AG09319 (cell line): Measurements from ENCODE around the gene KLF3.
A peak's percentile ranks its signal among the peaks of the same experiment; 100 is the strongest.

Experiments
- DNase-seq: peaks from one replicate; pipeline ENCODE4 v3.0.0-alpha.2; 2010; ENCODE audit warnings: low read depth; ENCODE audit errors: extremely low read depth
- CTCF ChIP-seq: IDR thresholded peaks from 2 replicates; pipeline ENCODE4 v1.5.1; 2011; ENCODE audit warnings: low read depth, mild to moderate bottlenecking, inconsistent platforms, low read length, moderate library complexity

KLF3 gene

GRCh38 chr4:38675146-38676121 lies 11.4 kb downstream of the KLF3 start:
- peak; percentile 91 for TF ChIP-seq CTCF
- no peak for DNase-seq

- TF ChIP-seq CTCF, result no peak
Observed at GRCh38 chr4:38676986-38677385, 13.0 kb downstream of the KLF3 start.

GRCh38 chr4:38677441-38677840 lies 13.4 kb downstream of the KLF3 start:
- no peak for DNase-seq
- TF ChIP-seq CTCF, result no peak

More at GRCh38 chr4:38676986-38677385, 13.0 kb downstream of the KLF3 start:
- DNase-seq, result no peak

- DNase-seq, result peak; percentile 68
- no peak for TF ChIP-seq CTCF
Observed at GRCh38 chr4:38678078-38678477, 14.1 kb downstream of the KLF3 start.

GRCh38 chr4:38679921-38680320 lies 15.9 kb downstream of the KLF3 start:
- no peak for TF ChIP-seq CTCF
- DNase-seq, result no peak

- no peak for DNase-seq
- no peak for TF ChIP-seq CTCF
Observed at GRCh38 chr4:38681281-38681991, 17.4 kb downstream of the KLF3 start.

- no peak for TF ChIP-seq CTCF
- DNase-seq, result no peak
Observed at GRCh38 chr4:38682336-38682735, 18.3 kb downstream of the KLF3 start.
